ENCODE measurements around the gene TBC1D9B. TPM values are rescaled to one million over a fixed set of nuclear protein-coding genes. Genes with fewer than 3 reads are reported as not detected.

The TBC1D9B gene
- total RNA-seq, 1 donor from 2014 or later: 79.6 TPM

GRCh38 chr5:179893958-179894895 is 13.5 kb downstream of the TBC1D9B start:
- Histone ChIP-seq H3K4me3 (ENCODE audit: low read depth, low read length) (no peak overlapping the region), H3K27me3 (ENCODE audit: control insufficient read depth, insufficient read depth, low read length) (no peaks in the 10 kb centered on the region), H3K36me3 (ENCODE audit: control insufficient read depth, insufficient read depth, low read length) (peaks cover 4% of the 10 kb centered on the region)
- TF ChIP-seq, protein P1, sequence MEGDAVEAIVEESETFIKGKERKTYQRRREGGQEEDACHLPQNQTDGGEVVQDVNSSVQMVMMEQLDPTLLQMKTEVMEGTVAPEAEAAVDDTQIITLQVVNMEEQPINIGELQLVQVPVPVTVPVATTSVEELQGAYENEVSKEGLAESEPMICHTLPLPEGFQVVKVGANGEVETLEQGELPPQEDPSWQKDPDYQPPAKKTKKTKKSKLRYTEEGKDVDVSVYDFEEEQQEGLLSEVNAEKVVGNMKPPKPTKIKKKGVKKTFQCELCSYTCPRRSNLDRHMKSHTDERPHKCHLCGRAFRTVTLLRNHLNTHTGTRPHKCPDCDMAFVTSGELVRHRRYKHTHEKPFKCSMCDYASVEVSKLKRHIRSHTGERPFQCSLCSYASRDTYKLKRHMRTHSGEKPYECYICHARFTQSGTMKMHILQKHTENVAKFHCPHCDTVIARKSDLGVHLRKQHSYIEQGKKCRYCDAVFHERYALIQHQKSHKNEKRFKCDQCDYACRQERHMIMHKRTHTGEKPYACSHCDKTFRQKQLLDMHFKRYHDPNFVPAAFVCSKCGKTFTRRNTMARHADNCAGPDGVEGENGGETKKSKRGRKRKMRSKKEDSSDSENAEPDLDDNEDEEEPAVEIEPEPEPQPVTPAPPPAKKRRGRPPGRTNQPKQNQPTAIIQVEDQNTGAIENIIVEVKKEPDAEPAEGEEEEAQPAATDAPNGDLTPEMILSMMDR (IDR thresholded peaks at IDR 0.05; ENCODE audit: insufficient read depth, low read length, poor library complexity, severe bottlenecking): no peak
- DNase-seq (ENCODE audit: low read depth): no peak

GRCh38 chr5:179893076-179893957 is 14.4 kb downstream of the TBC1D9B start:
- no peak for DNase-seq (ENCODE audit: low read depth)
- no peaks in the 10 kb centered on the region for H3K27me3 ChIP-seq (ENCODE audit: control insufficient read depth, insufficient read depth, low read length)
- H3K36me3 ChIP-seq (ENCODE audit: control insufficient read depth, insufficient read depth, low read length): peaks cover 4% of the 10 kb centered on the region
- no peak overlapping the region for H3K4me3 ChIP-seq (ENCODE audit: low read depth, low read length)
- TF ChIP-seq, protein P1 (IDR thresholded peaks at IDR 0.05; ENCODE audit: insufficient read depth, low read length, poor library complexity, severe bottlenecking): no peak

- no peaks in the 10 kb centered on the region for H3K27me3 ChIP-seq (ENCODE audit: control insufficient read depth, insufficient read depth, low read length)
- TF ChIP-seq, protein P1 (IDR thresholded peaks at IDR 0.05; ENCODE audit: insufficient read depth, low read length, poor library complexity, severe bottlenecking): no peak
- no peak overlapping the region for H3K4me3 ChIP-seq (ENCODE audit: low read depth, low read length)
- peaks cover 5% of the 10 kb centered on the region for H3K36me3 ChIP-seq (ENCODE audit: control insufficient read depth, insufficient read depth, low read length)
- no peak for DNase-seq (ENCODE audit: low read depth)
Measured at GRCh38 chr5:179892255-179892654, 15.4 kb downstream of the TBC1D9B start.

- H3K27me3 ChIP-seq (ENCODE audit: control insufficient read depth, insufficient read depth, low read length): no peaks in the 10 kb centered on the region
- TF ChIP-seq, protein P1 (IDR thresholded peaks at IDR 0.05; ENCODE audit: insufficient read depth, low read length, poor library complexity, severe bottlenecking): no peak
- DNase-seq (ENCODE audit: low read depth): no peak
- no peak overlapping the region for H3K4me3 ChIP-seq (ENCODE audit: low read depth, low read length)
- peaks cover 5% of the 10 kb centered on the region for H3K36me3 ChIP-seq (ENCODE audit: control insufficient read depth, insufficient read depth, low read length)
Measured at GRCh38 chr5:179890751-179891682, 16.7 kb downstream of the TBC1D9B start.

DNA sequence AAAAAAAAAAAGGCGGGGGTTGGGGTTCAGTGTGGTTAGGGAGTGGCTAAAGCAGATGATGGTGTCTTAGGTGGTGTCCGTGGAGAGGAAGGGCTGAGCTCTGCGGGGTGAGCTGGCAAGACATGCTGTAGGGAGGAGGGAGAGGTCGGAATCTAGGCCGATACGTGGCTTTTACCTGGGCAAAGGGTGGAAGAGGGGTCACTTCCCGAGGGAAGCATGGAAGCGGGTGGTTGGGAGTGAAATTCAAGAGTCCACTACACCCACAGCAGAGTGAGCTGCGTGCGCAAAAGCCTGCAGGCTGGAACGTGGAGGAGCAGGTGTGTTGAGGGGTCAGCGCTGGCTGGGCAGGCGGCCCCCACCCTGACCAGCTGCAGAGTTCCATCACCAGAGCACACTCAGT is 17.8 kb downstream of the TBC1D9B start:
- no peak for DNase-seq (ENCODE audit: low read depth)
- Histone ChIP-seq H3K36me3 (ENCODE audit: control insufficient read depth, insufficient read depth, low read length) (peaks cover 5% of the 10 kb centered on the region), H3K27me3 (ENCODE audit: control insufficient read depth, insufficient read depth, low read length) (no peaks in the 10 kb centered on the region), H3K4me3 (ENCODE audit: low read depth, low read length) (no peak overlapping the region)
- TF ChIP-seq, protein P1 (IDR thresholded peaks at IDR 0.05; ENCODE audit: insufficient read depth, low read length, poor library complexity, severe bottlenecking): no peak
